ENCODE measurements around the gene CEP295NL.

The CEP295NL gene

DNA sequence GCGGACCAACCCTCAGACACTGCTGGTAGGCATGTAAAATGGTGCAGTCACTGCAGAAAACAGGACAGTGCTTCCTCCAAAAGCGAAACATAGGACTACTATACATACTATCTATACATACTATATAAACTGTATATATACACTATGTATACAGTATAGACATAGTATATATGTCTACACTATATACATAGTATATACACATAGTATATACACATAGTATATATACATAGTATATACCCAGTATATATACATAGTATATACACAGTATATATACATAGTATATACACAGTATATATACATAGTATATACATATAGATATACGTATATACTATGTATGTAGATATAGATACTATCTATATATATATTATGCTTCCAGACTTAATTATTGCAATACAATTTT is 55.9 kb downstream of the CEP295NL start:
- TF ChIP-seq POLR2AphosphoS5 (IDR thresholded peaks at IDR 0.05; ENCODE audit: low read depth, low read length) = no peak
- no peak for TF ChIP-seq POLR2A (IDR thresholded peaks at IDR 0.05; ENCODE audit: low read depth, low read length)
- no peak for TF ChIP-seq TAF1 (IDR thresholded peaks at IDR 0.05; ENCODE audit: borderline replicate concordance, low read depth, low read length)
- no peak for FAIRE-seq
- no peak for DNase-seq (ENCODE audit: insufficient read length)

DNA sequence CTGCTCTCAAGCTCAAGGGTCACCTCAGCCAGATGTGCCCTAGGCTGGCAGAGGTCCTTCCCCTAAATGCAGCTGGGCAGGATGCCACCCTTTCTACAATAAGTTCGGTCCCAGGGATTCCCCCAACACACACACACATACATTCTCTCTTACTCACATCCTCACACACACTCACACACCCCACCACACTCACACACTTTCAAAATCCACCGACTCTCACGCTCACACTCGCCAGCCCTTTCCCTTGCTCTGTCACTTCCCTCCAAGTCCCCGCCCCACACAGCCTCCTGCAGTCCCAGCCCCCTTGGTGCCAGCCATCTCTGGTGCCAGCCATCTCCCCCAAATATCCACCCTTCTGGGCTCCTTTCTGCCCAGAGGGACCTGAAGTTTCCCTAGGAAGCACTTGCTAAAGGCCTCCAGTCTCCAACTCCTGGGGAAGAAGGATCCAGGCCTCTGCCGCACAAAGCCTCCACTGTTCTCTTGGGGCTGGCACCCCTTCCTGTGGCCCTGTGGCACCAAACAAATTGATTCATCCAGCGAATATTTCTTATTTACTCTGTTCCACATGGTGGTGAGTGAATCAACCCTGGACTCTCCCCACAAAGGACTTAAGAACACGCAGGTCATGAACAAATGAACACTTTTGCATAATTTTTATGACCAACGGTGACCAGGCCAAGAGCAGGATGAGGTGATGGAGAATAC is 58.5 kb downstream of the CEP295NL start:
- DNase-seq (ENCODE audit: insufficient read length) = no peak
- no peak for FAIRE-seq
- TF ChIP-seq POLR2A (IDR thresholded peaks at IDR 0.05; ENCODE audit: low read depth, low read length) = no peak
- no peak for TF ChIP-seq TAF1 (IDR thresholded peaks at IDR 0.05; ENCODE audit: borderline replicate concordance, low read depth, low read length)
- no peak for TF ChIP-seq POLR2AphosphoS5 (IDR thresholded peaks at IDR 0.05; ENCODE audit: low read depth, low read length)

DNA sequence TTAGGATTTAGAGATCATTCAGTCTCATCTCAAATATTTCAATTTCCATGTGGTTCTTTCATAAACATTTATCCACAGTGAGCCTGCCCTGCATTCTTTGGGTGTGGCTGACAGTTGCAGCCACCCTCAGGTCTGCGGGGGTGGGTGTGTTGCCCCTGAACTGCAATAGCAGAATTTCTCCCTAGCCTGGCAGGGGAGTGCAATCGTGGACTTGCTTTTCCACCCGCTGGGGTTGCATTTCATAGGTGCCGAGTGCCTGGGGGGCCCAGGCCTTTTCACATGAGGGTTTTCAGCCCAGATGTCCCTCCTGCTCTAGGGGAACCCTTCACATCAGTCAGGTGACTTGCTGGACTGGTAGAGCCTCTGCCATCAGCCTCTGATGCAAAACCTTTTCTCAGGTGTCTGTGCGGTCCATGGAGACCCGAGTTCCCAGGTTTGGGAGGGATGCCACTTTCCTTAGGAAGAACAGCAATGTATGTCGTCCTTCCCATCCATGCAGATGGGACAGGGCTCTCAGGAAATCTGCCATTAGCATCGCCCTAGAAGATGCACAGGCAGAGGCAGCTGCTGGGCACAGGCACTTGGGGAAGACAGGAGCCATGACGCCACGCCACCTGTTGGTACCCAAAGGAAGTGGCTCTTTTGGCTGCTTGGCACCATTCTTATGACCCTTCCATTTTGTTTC is 60.0 kb downstream of the CEP295NL start:
- TF ChIP-seq POLR2A (IDR thresholded peaks at IDR 0.05; ENCODE audit: low read depth, low read length) (no peak), POLR2AphosphoS5 (IDR thresholded peaks at IDR 0.05; ENCODE audit: low read depth, low read length) (no peak), TAF1 (IDR thresholded peaks at IDR 0.05; ENCODE audit: borderline replicate concordance, low read depth, low read length) (no peak)
- no peak for FAIRE-seq
- DNase-seq (ENCODE audit: insufficient read length) = peak; percentile 52

DNA sequence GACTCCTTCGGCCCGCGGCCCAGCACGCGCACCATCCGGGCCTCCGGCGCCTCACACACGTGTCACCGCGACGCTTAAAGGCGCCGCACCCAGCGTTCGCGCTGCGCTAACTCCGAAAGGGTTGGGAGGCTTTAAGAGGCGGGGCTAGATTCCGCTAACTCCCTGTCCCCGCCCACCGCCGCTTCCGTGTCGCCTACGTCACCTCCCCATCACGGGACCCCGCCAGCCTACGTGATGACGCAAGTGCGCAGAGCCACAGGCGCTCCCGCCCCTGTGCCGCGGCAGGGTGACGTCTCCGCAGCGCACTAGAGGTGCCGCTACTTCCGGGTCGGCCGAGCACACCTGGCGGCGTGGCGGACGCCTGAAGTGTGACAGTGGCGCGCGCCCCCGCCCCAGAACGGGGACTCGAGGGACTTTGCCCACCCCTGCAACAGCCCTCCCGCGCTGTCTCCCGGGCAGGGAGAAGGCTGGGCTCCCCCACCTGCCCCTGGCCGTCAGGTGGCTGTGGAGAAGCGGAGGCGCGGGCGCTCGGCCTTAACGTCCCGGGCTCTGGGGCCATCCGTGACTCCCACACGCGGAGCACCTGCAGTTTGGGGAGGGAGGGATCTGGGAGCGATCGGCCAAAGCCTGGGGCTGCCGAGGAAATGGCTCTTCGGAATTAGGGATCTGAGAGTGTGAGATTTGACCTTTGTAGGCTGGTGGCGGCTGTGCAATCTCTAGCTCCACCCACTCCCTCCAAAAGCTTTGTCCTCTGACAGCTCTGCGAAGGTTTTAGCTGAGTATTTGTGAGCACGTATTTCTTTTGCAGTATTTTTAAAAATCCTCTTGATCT is 62.0 kb downstream of the CEP295NL start, which contains the start of gene USP36:
USP36 (minus strand) TSS at position 35 of the 832 bp plus-strand sequence. CDS start 4,451 bp downstream, outside the sequence.
- TF ChIP-seq POLR2AphosphoS5 (IDR thresholded peaks at IDR 0.05; ENCODE audit: low read depth, low read length) (peak; percentile 72), POLR2A (IDR thresholded peaks at IDR 0.05; ENCODE audit: low read depth, low read length) (peak; percentile 83), TAF1 (IDR thresholded peaks at IDR 0.05; ENCODE audit: borderline replicate concordance, low read depth, low read length) (peak; percentile 56)
- FAIRE-seq (peak; percentile 99), DNase-seq (ENCODE audit: insufficient read length) (peak; percentile 95)
